ENCODE results near the gene AP2A1. TPM values are rescaled to one million over a fixed set of nuclear protein-coding genes. Genes with fewer than 3 reads are reported as not detected.
"Not testable (repeated sequence)": the region's sequence is repeated elsewhere in the genome, so short reads cannot be mapped to it uniquely, and the experiment has no call there.

AP2A1 gene
- 144 to 149 TPM (median 146 TPM) in 3 replicates for total RNA-seq
- long read RNA-seq, transcript AP2A1-201 (23 exons, 3,388 nt): major isoform, 134 of 200 reads
- long read RNA-seq, partial matches to known transcripts: 55 of 200 reads
- long read RNA-seq, other reads (novel, unspliced or antisense): 9 of 200 reads

- Mint-ChIP-seq H3K4me3 (ENCODE audit: unreplicated experiment) (peak within 1 kb of the TSS; percentile 97), H3K9me3 (ENCODE audit: low read depth) (no peaks in the 10 kb centered on the region), H3K27me3 (ENCODE audit: low read depth) (no peaks in the 10 kb centered on the region), H3K27ac (ENCODE audit: unreplicated experiment) (peak within 1 kb of the TSS; percentile 99), H3K4me1 (ENCODE audit: low read depth) (peaks cover 43% of the 10 kb centered on the region), H3K36me3 (ENCODE audit: low read depth) (peaks cover 2% of the 10 kb centered on the region)
- peak; percentile 94 for DNase-seq (ENCODE audit: low spot score)
- no peak for TF ChIP-seq CTCF (IDR thresholded peaks at IDR 0.05)
Observed at GRCh38 chr19:49766930-49767299, at the start of gene AP2A1. Gene AP2A1 (plus strand): TSS chr19:49767001. CDS start chr19:49767134, 133 bp downstream.

- Mint-ChIP-seq H3K27ac (ENCODE audit: unreplicated experiment) (peak overlapping the region; percentile 83), H3K4me3 (ENCODE audit: unreplicated experiment) (no peak overlapping the region), H3K27me3 (ENCODE audit: low read depth) (no peaks in the 10 kb centered on the region), H3K36me3 (ENCODE audit: low read depth) (no peaks in the 10 kb centered on the region), H3K4me1 (ENCODE audit: low read depth) (peaks cover 21% of the 10 kb centered on the region), H3K9me3 (ENCODE audit: low read depth) (no peaks in the 10 kb centered on the region)
- no peak for DNase-seq (ENCODE audit: low spot score)
- TF ChIP-seq CTCF (IDR thresholded peaks at IDR 0.05): no peak
Observed at GRCh38 chr19:49718511-49718910, 48.3 kb upstream of the AP2A1 start.

GRCh38 chr19:49718991-49719390 is 47.8 kb upstream of the AP2A1 start:
- Mint-ChIP-seq H3K27me3 (ENCODE audit: low read depth) (no peaks in the 10 kb centered on the region), H3K4me3 (ENCODE audit: unreplicated experiment) (no peak overlapping the region), H3K4me1 (ENCODE audit: low read depth) (peaks cover 21% of the 10 kb centered on the region), H3K9me3 (ENCODE audit: low read depth) (no peaks in the 10 kb centered on the region), H3K27ac (ENCODE audit: unreplicated experiment) (peak overlapping the region; percentile 70), H3K36me3 (ENCODE audit: low read depth) (no peaks in the 10 kb centered on the region)
- no peak for TF ChIP-seq CTCF (IDR thresholded peaks at IDR 0.05)
- no peak for DNase-seq (ENCODE audit: low spot score)

GRCh38 chr19:49719420-49719819 is 47.4 kb upstream of the AP2A1 start:
- H3K4me3 Mint-ChIP-seq (ENCODE audit: unreplicated experiment); H3K36me3 Mint-ChIP-seq (ENCODE audit: low read depth); H3K27me3 Mint-ChIP-seq (ENCODE audit: low read depth); DNase-seq (ENCODE audit: low spot score); H3K9me3 Mint-ChIP-seq (ENCODE audit: low read depth): not testable (repeated sequence)
- H3K27ac Mint-ChIP-seq (ENCODE audit: unreplicated experiment): peak overlapping the region; percentile 70
- H3K4me1 Mint-ChIP-seq (ENCODE audit: low read depth): peaks cover 25% of the 10 kb centered on the region

GRCh38 chr19:49727217-49728030 is 39.4 kb upstream of the AP2A1 start:
- Mint-ChIP-seq H3K4me3 (ENCODE audit: unreplicated experiment) (no peak overlapping the region), H3K9me3 (ENCODE audit: low read depth) (no peaks in the 10 kb centered on the region), H3K27me3 (ENCODE audit: low read depth) (no peaks in the 10 kb centered on the region), H3K4me1 (ENCODE audit: low read depth) (peaks cover 11% of the 10 kb centered on the region), H3K27ac (ENCODE audit: unreplicated experiment) (no peak overlapping the region), H3K36me3 (ENCODE audit: low read depth) (no peaks in the 10 kb centered on the region)
- TF ChIP-seq CTCF (IDR thresholded peaks at IDR 0.05): no peak
- no peak for DNase-seq (ENCODE audit: low spot score)

Measured in chondrocyte (in vitro differentiated cells).